Stomach (tissue), 9 donors: ENCODE measurements around the gene CEACAM1. TPM values are rescaled to one million over a fixed set of nuclear protein-coding genes. Genes with fewer than 3 reads are reported as not detected.

Experiments
- DNase-seq, 2 donors: peaks; one replicate each; pipeline versions ENCODE4 v3.0.0 to v3.0.0-alpha.2; 2013 to 2019
- H3K27ac ChIP-seq, 5 donors: fragments of 200-600 bp in 4 of 5; sonication (generic) in 4 of 5; one replicate each; pipeline ENCODE4 v1.5.1; 2013 to 2019; ENCODE audit warnings: mild to moderate bottlenecking in 1 of 5, moderate library complexity in 1 of 5
- H3K27me3 ChIP-seq, 3 donors: fragments of 200-600 bp; sonication (generic); one replicate each; pipeline ENCODE4 v1.5.1; 2017 to 2019; ENCODE audit warnings: mixed run types in 1 of 3
- H3K36me3 ChIP-seq, 4 donors: fragments of 200-600 bp; sonication (generic); 1 replicate in 3 of 4; 2 replicates in 1 of 4; pipeline ENCODE4 v1.5.1; 2016 to 2019
- H3K4me1 ChIP-seq, 4 donors: fragments of 200-600 bp; sonication (generic); one replicate each; pipeline ENCODE4 v1.5.1; 2016 to 2019
- H3K4me3 ChIP-seq, 4 donors: fragments of 200-600 bp; sonication (generic) in 3 of 4; one replicate each; pipeline ENCODE4 v1.5.1; 2016 to 2019; ENCODE audit warnings: mild to moderate bottlenecking in 1 of 4
- H3K9me3 ChIP-seq, 4 donors: fragments of 200-600 bp; sonication (generic); one replicate each; pipeline ENCODE4 v1.5.1; 2016 to 2019
- CTCF ChIP-seq, 7 experiments: fragments of 450-650 bp in 4 of 7; fragments of 200-600 bp in 3 of 7; sonication (generic) in 3 of 7; IDR thresholded peaks; one replicate each; pipeline ENCODE4 v1.5.1; 2016 to 2019; ENCODE audit warnings: antibody characterized with exemption in 7 of 7, control low read depth in 2 of 7, mild to moderate bottlenecking in 1 of 7
- EP300 ChIP-seq: sonication (generic); formaldehyde crosslinking; IDR thresholded peaks from one replicate; pipeline ENCODE4 v1.6.1; 2017; ENCODE audit warnings: antibody characterized with exemption
- POLR2A ChIP-seq, 4 donors: fragments of 450-650 bp; IDR thresholded peaks; one replicate each; pipeline ENCODE4 v1.6.1; 2016; ENCODE audit warnings: antibody characterized with exemption in 4 of 4, control low read depth in 2 of 4, mild to moderate bottlenecking in 1 of 4, moderate library complexity in 1 of 4
- POLR2AphosphoS5 ChIP-seq, 3 donors: sonication (generic); formaldehyde crosslinking; IDR thresholded peaks; one replicate each; pipeline ENCODE4 v1.6.1; 2016; ENCODE audit warnings: antibody characterized with exemption in 3 of 3
- WGBS, 5 donors: extraction: QIAGEN DNeasy Blood & Tissue Kit in 3 of 5; methylation state at CpG; one replicate each; pipeline versions ENCODE4 v1.1.5 to v1.1.7; 2013 to 2018; 5-methylcytosine and 5-hydroxymethylcytosine counted together
- intact Hi-C: fragments of 100-400 bp; cut with DNase I; formaldehyde crosslinking; loops from one replicate; pipeline ENCODE4 v1.15.1; 2023; ENCODE audit warnings: low total_unique reads
- polyA plus RNA-seq, 3 donors: library from polyadenylated mRNA; stranded (reverse); fragments of 200-250 nt; gene quantifications; one replicate each; pipeline ENCODE4 v1.2.3, GENCODE V29; 2013
- total RNA-seq, 5 donors: library from RNA; depleted of rRNA; stranded (reverse); fragments of >200 nt; gene quantifications; one replicate each; pipeline versions ENCODE4 v1.1.0 to v1.2.3, GENCODE V29; 2014 to 2016
- donor health status: healthy with polysubstance abuse.
- donor health status: Bipolar disorder and iron deficiency.
- donor health status: healthy.

Gene CEACAM1
- total and polyA plus RNA-seq, 8 donors = 0.45 to 99.2 (median 4.1) TPM

- Histone ChIP-seq H3K9me3 (no peaks in the 10 kb centered on the region), H3K27ac (no peak overlapping the region), H3K4me1 (peaks cover 0 to under 1% (median 0%) of the 10 kb centered on the region in 4 donors), H3K4me3 (no peak overlapping the region), H3K36me3 (no peaks in the 10 kb centered on the region), H3K27me3 (no peaks in the 10 kb centered on the region)
- TF ChIP-seq CTCF (IDR thresholded peaks at IDR 0.05) (no peak), EP300 (no peak), POLR2AphosphoS5 (IDR thresholded peaks at IDR 0.05) (no peak), POLR2A (IDR thresholded peaks at IDR 0.05) (no peak)
- DNase-seq = no peak
- intact Hi-C loops = no loop called here
- 49 to 66% (median 63%) methylated on average over 4 of the region's 4 CpGs for WGBS, 5 donors
Measured at GRCh38 chr19:42474743-42475142, 53.5 kb downstream of the CEACAM1 start.

GRCh38 chr19:42473686-42474085 is 54.6 kb downstream of the CEACAM1 start:
- Histone ChIP-seq H3K27me3 (no peaks in the 10 kb centered on the region), H3K36me3 (no peaks in the 10 kb centered on the region), H3K4me3 (no peak overlapping the region), H3K27ac (no peak overlapping the region), H3K4me1 (no peaks in the 10 kb centered on the region), H3K9me3 (no peaks in the 10 kb centered on the region)
- no peak for TF ChIP-seq POLR2AphosphoS5 (IDR thresholded peaks at IDR 0.05)
- no peak for TF ChIP-seq EP300
- no peak for TF ChIP-seq CTCF (IDR thresholded peaks at IDR 0.05)
- TF ChIP-seq POLR2A (IDR thresholded peaks at IDR 0.05) = no peak
- WGBS, 5 donors = 58 to 83% (median 68%) methylated on average over 6 of the region's 6 CpGs
- DNase-seq = no peak
- intact Hi-C loops = no loop called here

GRCh38 chr19:42472402-42473147 is 55.7 kb downstream of the CEACAM1 start:
- Histone ChIP-seq H3K4me3 (no peak overlapping the region), H3K4me1 (no peaks in the 10 kb centered on the region), H3K36me3 (no peaks in the 10 kb centered on the region), H3K27ac (no peak overlapping the region), H3K9me3 (no peaks in the 10 kb centered on the region), H3K27me3 (no peaks in the 10 kb centered on the region)
- WGBS, 5 donors = 79 to 91% (median 86%) methylated on average over 7 of the region's 7 CpGs
- intact Hi-C loops = no loop called here
- TF ChIP-seq POLR2A (IDR thresholded peaks at IDR 0.05) = no peak
- no peak for TF ChIP-seq CTCF (IDR thresholded peaks at IDR 0.05)
- no peak for DNase-seq

GRCh38 chr19:42471554-42472249 is 56.6 kb downstream of the CEACAM1 start:
- intact Hi-C loops = no loop called here
- TF ChIP-seq POLR2A (IDR thresholded peaks at IDR 0.05) (no peak), CTCF (IDR thresholded peaks at IDR 0.05) (no peak), POLR2AphosphoS5 (IDR thresholded peaks at IDR 0.05) (no peak), EP300 (no peak)
- Histone ChIP-seq H3K9me3 (no peaks in the 10 kb centered on the region), H3K36me3 (no peaks in the 10 kb centered on the region), H3K27ac (peak overlapping the region in 1 of 5 donors; percentile 45), H3K4me3 (no peak overlapping the region), H3K27me3 (no peaks in the 10 kb centered on the region), H3K4me1 (peaks cover 0 to under 1% (median 0%) of the 10 kb centered on the region in 4 donors)
- WGBS, 5 donors = 30 to 50% (median 41%) methylated on average over 7 of the region's 7 CpGs
- peak in 1 of 2 donors; percentile 46 for DNase-seq
